ENCODE results near the gene AFDN.

The AFDN gene, protein sequence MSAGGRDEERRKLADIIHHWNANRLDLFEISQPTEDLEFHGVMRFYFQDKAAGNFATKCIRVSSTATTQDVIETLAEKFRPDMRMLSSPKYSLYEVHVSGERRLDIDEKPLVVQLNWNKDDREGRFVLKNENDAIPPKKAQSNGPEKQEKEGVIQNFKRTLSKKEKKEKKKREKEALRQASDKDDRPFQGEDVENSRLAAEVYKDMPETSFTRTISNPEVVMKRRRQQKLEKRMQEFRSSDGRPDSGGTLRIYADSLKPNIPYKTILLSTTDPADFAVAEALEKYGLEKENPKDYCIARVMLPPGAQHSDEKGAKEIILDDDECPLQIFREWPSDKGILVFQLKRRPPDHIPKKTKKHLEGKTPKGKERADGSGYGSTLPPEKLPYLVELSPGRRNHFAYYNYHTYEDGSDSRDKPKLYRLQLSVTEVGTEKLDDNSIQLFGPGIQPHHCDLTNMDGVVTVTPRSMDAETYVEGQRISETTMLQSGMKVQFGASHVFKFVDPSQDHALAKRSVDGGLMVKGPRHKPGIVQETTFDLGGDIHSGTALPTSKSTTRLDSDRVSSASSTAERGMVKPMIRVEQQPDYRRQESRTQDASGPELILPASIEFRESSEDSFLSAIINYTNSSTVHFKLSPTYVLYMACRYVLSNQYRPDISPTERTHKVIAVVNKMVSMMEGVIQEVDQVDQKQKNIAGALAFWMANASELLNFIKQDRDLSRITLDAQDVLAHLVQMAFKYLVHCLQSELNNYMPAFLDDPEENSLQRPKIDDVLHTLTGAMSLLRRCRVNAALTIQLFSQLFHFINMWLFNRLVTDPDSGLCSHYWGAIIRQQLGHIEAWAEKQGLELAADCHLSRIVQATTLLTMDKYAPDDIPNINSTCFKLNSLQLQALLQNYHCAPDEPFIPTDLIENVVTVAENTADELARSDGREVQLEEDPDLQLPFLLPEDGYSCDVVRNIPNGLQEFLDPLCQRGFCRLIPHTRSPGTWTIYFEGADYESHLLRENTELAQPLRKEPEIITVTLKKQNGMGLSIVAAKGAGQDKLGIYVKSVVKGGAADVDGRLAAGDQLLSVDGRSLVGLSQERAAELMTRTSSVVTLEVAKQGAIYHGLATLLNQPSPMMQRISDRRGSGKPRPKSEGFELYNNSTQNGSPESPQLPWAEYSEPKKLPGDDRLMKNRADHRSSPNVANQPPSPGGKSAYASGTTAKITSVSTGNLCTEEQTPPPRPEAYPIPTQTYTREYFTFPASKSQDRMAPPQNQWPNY (N-terminal part only)

DNA sequence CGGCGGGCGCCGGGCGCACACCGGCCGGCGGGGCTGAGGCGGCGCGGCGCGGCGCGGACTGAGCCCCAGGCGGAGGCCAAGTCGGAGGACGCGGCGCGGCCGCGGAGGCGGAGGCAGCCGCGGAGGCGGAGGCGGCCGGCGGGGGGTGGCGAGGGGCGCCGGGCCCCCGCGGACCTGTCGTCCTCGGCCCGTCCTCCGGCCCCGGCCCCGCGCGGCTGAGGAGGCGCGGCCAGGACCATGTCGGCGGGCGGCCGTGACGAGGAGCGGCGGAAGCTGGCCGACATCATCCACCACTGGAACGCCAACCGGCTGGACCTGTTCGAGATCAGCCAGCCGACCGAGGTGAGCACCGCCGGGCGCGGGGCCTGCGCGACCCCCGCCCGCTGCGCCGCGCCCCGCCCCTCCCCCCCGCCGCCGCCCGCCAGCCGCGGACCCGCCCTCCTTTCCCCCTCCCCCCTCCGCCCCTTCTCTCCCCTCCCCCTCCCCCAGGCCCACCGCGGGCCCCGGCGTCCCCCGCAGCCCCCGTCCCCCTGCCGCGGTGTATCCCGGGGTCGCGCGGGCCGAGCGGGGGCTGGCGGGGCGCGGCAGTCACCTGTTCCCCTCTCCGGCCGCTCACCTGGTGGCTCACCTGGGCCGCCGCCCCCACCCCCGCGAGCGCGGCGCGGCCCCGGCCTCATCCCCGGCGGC lies at the start of gene AFDN:
TSS of gene AFDN (plus strand) at position 16 of the 687 bp plus-strand sequence. CDS start at position 238, 222 bp downstream.
- DNase-seq: peak in 1 of 2 experiments; percentile 82

- DNase-seq: no peak
Observed at GRCh38 chr6:167778497-167779128, 48.1 kb upstream of the AFDN start.

DNA sequence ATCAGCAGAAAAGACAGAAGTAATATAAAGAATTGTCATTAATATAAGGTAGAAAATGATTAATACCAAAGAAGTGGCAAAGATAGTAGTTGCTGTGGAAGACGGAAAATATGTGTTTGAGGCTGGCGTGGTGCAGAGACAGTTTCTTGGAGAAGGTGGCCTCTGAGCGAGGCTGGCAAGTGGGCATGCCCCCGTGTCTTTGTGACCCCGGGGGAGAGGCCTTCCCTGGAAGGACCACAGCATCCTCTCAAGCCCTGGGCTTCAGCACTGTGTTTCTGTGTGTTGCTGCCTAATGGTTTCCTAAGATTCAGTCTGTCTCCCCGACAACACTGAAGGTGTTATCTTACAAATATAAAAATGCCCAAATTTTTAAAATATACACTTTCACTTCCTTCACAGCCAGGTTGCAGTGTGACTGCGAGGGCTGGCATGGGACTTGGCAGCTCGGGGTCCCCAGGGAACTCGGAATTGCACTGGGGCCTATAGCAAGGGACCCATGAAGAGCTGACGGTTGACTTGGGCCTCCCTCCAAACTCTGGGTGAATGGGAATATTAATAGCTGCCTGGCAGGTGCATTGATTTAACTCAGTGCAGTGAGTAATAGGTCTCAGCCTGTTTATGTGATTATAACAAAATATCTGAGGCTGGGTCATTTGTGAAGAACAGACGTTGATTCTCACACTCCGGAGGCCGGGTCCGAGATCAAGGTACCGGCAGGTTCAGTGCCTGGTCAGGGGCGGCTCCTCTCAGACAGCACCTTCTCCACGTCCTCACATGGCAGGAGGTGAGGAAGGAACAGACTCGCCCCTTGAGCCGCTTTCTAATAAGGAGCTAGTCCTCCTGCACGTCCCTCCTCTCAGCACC lies 47.4 kb upstream of the AFDN start:
- DNase-seq: no peak

- DNase-seq: no peak
Observed at GRCh38 chr6:167779993-167780655, 46.6 kb upstream of the AFDN start.

DNA sequence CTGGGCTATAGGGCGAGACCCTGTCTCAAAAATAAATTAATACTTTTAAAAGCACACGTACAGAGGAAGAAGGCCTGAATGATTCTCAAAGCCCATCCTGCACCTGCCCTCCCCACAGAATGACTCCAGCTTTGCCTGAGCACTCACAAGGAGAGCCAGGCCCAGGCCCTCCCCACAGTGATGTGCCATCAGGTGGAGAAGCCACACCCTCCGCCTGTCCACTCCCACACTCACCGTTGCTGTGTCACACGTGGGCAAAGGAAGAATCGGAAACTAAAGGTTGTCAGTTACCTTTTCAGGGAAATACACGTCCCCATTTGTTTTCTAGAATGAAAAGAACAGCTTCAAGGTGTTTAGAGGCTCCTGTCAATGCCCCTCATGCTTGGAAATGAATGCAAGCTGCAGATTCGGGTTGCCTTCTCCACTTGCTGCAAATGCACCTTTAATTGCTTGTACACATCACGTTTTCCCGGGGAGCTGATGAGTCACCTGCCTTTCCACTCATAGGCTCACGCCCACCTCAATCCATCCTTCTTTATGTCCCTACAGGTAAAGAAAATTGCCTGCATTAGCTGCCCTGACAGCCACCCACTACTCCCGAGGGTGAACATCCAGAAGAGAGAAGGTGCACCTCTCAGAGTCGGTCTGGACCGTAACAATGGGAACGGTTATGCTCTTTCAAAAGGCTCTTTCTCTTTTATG lies 45.5 kb upstream of the AFDN start:
- DNase-seq: no peak

- DNase-seq: no peak
Observed at GRCh38 chr6:167781868-167782267, 44.8 kb upstream of the AFDN start.

DNA sequence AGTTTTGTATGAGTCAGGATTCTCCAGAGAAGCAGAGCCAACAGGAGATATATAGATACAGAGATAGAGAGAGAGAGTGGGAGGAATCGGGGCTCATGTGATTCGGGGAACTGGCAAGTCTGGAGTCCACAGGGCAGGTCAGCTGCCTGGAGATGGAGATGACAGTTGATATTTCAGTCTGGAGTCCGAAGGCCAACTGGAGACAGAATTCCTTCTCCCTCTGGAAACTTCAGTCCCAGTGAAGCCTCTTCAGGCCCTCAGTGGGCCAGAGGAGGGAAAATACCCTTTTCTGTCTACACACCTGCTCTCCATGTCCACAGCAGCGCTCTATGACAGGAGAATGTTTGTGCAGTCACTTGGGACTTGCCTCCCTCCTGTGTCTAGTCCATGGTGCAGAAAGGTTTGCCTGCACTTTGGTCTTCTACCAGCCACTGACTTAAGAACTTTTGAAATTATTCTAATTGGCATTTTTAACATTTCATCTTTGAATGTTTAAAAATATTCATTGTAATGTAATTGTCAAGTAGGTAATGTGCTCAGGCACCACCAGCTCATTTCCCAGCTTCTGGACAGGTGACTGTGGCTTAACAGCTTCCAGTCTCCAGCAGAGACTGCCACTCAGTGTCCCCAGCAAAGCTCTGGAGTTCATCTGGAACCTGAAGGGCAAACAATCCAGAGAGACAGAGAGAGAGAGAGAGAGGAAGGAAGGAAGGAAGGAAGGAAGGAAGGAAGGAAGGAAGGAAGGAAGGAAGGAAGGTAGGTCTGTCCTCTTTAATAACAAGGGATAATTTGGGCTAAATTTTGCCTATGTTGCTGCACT lies 43.8 kb upstream of the AFDN start:
- DNase-seq: no peak

- no peak for DNase-seq
Observed at GRCh38 chr6:167786853-167787675, 39.6 kb upstream of the AFDN start.

DNA sequence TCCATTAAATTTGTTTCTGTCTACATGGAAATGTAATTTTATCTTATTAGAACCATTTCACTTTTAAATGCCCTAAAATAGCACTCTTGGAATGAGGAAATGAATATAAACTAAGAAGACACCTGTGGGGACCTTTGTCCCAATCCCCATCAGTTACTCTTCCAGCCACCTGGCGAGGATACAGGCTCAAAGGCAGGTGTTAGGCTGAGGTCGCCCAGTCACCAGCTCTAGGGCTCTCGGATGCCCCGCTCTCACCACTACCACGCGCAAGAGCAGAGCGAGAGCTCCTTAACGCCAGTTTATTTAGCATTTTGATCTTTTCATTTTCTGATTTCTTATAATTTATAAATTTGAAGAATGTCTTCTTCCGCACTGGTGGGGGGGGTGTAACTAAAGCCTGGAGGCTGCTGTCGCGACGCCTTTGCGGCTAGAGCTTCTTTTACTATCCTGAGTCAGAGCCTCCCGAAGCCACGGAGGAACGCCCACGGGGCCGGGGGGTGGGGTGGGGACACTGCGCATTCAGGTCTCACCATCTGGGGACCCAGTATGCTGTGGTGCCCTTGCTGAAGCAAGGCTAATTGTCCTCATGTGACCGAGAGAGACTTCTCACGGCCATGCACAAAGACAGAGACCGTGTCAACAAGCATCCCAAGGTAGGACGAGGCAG lies 38.7 kb upstream of the AFDN start:
- peak in 1 of 2 experiments; percentile 29 for DNase-seq

GRCh38 chr6:167788563-167788903 lies 38.2 kb upstream of the AFDN start:
- DNase-seq: no peak

GRCh38 chr6:167789358-167789757 lies 37.4 kb upstream of the AFDN start:
- no peak for DNase-seq

DNA sequence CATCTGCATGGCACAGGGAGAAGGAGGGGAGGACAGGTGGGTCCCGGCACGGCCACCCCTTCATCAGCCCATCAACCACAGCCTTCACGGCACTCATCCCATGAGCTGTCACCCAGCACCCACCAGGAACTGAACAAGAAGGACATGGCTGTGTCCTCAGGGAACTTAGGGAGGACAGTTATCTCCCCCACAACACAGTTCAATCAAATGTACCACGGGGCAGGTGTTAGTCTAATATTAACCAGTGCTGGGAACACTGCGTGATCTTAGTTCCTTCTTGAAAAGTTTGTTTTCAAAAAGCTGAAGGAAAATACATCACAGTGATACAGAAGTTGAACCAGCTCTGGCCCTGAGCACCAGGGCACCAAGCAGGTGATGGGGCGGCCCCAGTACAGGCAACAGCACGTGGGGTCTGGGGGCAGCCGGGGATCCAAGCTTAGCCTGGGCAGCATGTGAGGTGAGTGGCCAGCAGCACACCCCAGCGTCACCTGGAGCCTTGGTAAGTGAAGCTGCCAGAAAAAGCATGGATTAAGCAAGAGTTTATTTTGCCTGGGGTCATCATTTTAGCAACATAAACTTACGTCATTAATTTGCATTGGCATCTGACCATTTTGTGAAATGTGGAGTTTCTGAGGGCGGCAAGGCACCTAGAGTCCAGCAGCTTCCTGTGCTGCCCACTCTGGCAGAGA lies 35.5 kb upstream of the AFDN start:
- DNase-seq: no peak

GRCh38 chr6:167791780-167792478 lies 34.8 kb upstream of the AFDN start:
- no peak for DNase-seq

GRCh38 chr6:167793421-167793820 lies 33.3 kb upstream of the AFDN start:
- DNase-seq: peak; percentile 6 to 55

- peak in 1 of 2 experiments; percentile 19 for DNase-seq
Observed at GRCh38 chr6:167794161-167795157, 32.3 kb upstream of the AFDN start.
